ENCODE data around the gene SPATA32. TPM values are rescaled to one million over a fixed set of nuclear protein-coding genes. Genes with fewer than 3 reads are reported as not detected.

Gene SPATA32
- not detected in 3 replicates for total RNA-seq

GRCh38 chr17:45261577-45262515 is at the start of gene SPATA32:
TSS of gene SPATA32 (minus strand) at chr17:45262094. CDS start at chr17:45262016, 78 bp downstream.
- DNase-seq (ENCODE audit: low spot score in 2 of 2, unreplicated experiment in 2 of 2), result peak; percentile 58 to 64
- TF ChIP-seq CTCF (IDR thresholded peaks at IDR 0.05; ENCODE audit: unreplicated experiment), result no peak
- no peak within 1 kb of the TSS for H3K27ac Mint-ChIP-seq

GRCh38 chr17:45311401-45311759 is 49.5 kb upstream of the SPATA32 start:
- H3K27me3 Mint-ChIP-seq (ENCODE audit: low read depth), result no peaks in the 10 kb centered on the region

More at GRCh38 chr17:45261577-45262515, at the start of gene SPATA32:
- Mint-ChIP-seq H3K36me3 (peaks cover under 1% of the 10 kb centered on the region), H3K9me3 (no peaks in the 10 kb centered on the region), H3K4me3 (peak within 1 kb of the TSS; percentile 70), H3K27me3 (ENCODE audit: low read depth) (peaks cover 2% of the 10 kb centered on the region), H3K4me1 (peaks cover 3% of the 10 kb centered on the region)

GRCh38 chr17:45310380-45311324 is 48.8 kb upstream of the SPATA32 start:
- TF ChIP-seq CTCF (IDR thresholded peaks at IDR 0.05; ENCODE audit: unreplicated experiment), result no peak
- Mint-ChIP-seq H3K4me3 (no peak overlapping the region), H3K36me3 (peaks cover 5% of the 10 kb centered on the region), H3K27ac (peak overlapping the region; percentile 78), H3K4me1 (peaks cover 52% of the 10 kb centered on the region), H3K27me3 (ENCODE audit: low read depth) (no peaks in the 10 kb centered on the region), H3K9me3 (no peaks in the 10 kb centered on the region)
- DNase-seq (ENCODE audit: low spot score in 2 of 2, unreplicated experiment in 2 of 2), result no peak

More at GRCh38 chr17:45311401-45311759, 49.5 kb upstream of the SPATA32 start:
- H3K4me3 Mint-ChIP-seq, result no peak overlapping the region
- no peak for TF ChIP-seq CTCF (IDR thresholded peaks at IDR 0.05; ENCODE audit: unreplicated experiment)
- no peaks in the 10 kb centered on the region for H3K9me3 Mint-ChIP-seq
- no peak for DNase-seq (ENCODE audit: low spot score in 2 of 2, unreplicated experiment in 2 of 2)
- peak overlapping the region; percentile 78 for H3K27ac Mint-ChIP-seq
- peaks cover 5% of the 10 kb centered on the region for H3K36me3 Mint-ChIP-seq
- peaks cover 59% of the 10 kb centered on the region for H3K4me1 Mint-ChIP-seq

GRCh38 chr17:45309400-45309799 is 47.5 kb upstream of the SPATA32 start:
- Mint-ChIP-seq H3K27me3 (ENCODE audit: low read depth) (no peaks in the 10 kb centered on the region), H3K4me1 (peaks cover 40% of the 10 kb centered on the region), H3K9me3 (no peaks in the 10 kb centered on the region), H3K4me3 (no peak overlapping the region), H3K36me3 (peaks cover 8% of the 10 kb centered on the region), H3K27ac (no peak overlapping the region)
- DNase-seq (ENCODE audit: low spot score in 2 of 2, unreplicated experiment in 2 of 2), result no peak
- TF ChIP-seq CTCF (IDR thresholded peaks at IDR 0.05; ENCODE audit: unreplicated experiment), result no peak

- Mint-ChIP-seq H3K9me3 (no peaks in the 10 kb centered on the region), H3K4me3 (no peak overlapping the region), H3K36me3 (peaks cover 10% of the 10 kb centered on the region), H3K4me1 (peaks cover 34% of the 10 kb centered on the region), H3K27ac (no peak overlapping the region), H3K27me3 (ENCODE audit: low read depth) (no peaks in the 10 kb centered on the region)
- no peak for DNase-seq (ENCODE audit: low spot score in 2 of 2, unreplicated experiment in 2 of 2)
- TF ChIP-seq CTCF (IDR thresholded peaks at IDR 0.05; ENCODE audit: unreplicated experiment), result no peak
These were observed 46.9 kb upstream of the SPATA32 start for GRCh38 chr17:45308840-45309239.

Measured in mesothelial cell of epicardium (in vitro differentiated cells).